NCI-H510A (cell line): Measurements from ENCODE around the gene ODAM.
"Not testable (repeated sequence)": the region's sequence is repeated elsewhere in the genome, so short reads cannot be mapped to it uniquely, and the experiment has no call there.

Experiments used
- DNase-seq: peaks from one replicate; lab custom pipeline; 2025; lab: John Stamatoyannopoulos, UW

The ODAM gene

GRCh38 chr4:70221818-70222217 lies 26.3 kb downstream of the ODAM start:
- DNase-seq: not testable (repeated sequence)

DNA sequence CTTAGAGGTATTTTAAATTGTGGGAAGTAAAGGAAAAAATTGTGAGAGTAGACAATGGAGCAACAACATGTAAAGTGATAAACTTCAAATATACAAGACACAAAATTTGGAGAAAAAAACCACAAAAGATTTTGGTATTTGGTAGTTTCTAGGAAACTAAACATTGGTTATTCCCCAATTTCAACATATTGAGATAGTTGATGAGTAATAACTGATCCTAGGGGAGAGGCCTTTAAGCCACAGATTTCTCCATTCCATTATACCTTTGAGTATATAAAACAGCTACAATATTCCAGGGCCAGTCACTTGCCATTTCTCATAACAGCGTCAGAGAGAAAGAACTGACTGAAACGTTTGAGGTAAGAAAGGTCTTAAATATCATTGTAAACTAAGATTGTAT lies 30.3 kb downstream of the ODAM start, which contains the start of gene FDCSP:
FDCSP (plus strand) TSS at position 301 of the 400 bp plus-strand sequence. CDS start 5,071 bp downstream, outside the sequence.
- no peak for DNase-seq

- DNase-seq: no peak
These were observed 40.6 kb downstream of the ODAM start for GRCh38 chr4:70236125-70236524.

GRCh38 chr4:70239131-70239883 lies 43.8 kb downstream of the ODAM start:
- DNase-seq: no peak

DNA sequence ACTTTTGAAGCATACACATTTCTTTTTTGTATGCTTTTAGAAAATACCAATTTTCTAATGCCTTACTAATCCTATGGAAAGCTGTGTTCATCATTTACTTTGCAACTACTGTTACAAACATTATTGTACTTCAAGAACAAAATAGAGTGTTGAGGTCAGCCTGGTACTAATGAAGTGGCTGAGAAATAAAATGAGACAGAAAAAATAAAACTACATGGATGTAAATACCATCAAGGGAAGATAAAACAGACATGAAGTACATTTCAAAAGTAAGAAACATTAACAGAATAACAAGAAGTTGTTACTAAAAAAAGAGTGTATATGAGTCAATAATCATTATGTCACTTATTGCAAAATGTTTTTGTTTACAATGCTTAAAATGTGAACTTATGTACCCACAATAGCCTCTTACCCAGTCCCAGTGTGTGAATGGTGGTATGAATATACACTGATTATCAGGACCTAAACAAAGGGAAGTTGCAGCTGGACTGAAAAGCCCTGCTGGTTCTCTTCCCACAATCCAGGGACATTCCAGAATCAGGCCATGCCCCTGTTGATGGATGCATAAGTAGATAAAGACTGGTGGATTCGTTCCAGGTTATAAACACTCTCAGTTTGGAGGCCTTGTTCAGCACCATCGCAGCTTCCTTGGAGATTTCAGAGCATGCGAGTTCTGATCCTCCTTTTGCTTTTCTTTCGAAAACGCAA lies 44.5 kb downstream of the ODAM start:
- no peak for DNase-seq

GRCh38 chr4:70242297-70242696 lies 46.8 kb downstream of the ODAM start, which contains the start of gene CSN3:
CSN3 (plus strand) TSS chr4:70242597; CDS start chr4:70244820, 2,223 bp downstream.
- DNase-seq: not testable (repeated sequence)

- DNase-seq: no peak
These were observed 47.6 kb downstream of the ODAM start for GRCh38 chr4:70243091-70243490.

- no peak for DNase-seq
These were observed 55.9 kb downstream of the ODAM start for GRCh38 chr4:70251250-70251944.

- no peak for DNase-seq
These were observed 56.4 kb downstream of the ODAM start for GRCh38 chr4:70251945-70252277.
